Hematopoietic multipotent progenitor cell (in vitro differentiated cells): Measurements from ENCODE around the gene PRRG4. TPM values are rescaled to one million over a fixed set of nuclear protein-coding genes. Genes with fewer than 3 reads are reported as not detected.
"Not testable (repeated sequence)": the region's sequence is repeated elsewhere in the genome, so short reads cannot be mapped to it uniquely, and the experiment has no call there.

Source experiments
- DNase-seq, 3 donors: peaks; one replicate each; pipeline ENCODE4 v3.0.0-alpha.2; 2011 to 2015; ENCODE audit warnings: low read depth in 2 of 3, low spot score in 2 of 3
- total RNA-seq: library from RNA; depleted of rRNA; stranded (reverse); fragments of >200 nt; gene quantifications from one replicate; pipeline ENCODE4 v1.2.3, GENCODE V29; 2012

Gene PRRG4
- total RNA-seq, 1 donor: 1.3 TPM

DNA sequence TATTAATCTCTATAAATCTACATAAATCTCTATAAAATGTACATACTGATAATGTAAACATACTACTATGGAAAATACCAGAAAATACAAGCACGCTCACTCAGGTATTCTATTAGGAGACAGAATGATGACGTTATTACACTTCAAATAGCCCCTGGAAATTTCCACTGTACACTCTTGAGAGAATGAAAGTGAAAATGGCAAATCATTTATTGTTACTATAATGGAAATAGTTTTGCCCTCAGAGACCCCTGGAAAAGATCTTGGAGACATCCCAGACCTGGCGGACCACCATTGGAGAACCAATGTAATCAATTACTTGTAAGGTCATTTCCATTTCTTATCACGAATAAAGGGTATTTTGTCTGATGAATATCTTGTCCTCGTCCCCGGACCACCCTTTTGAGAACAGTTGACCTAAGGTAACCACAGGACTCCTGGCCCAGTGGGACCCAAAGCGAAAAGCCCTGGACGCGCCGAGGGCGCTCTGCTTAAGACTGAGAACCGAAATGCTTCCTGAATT lies 509 bp upstream of the PRRG4 start:
- DNase-seq: peak in 2 of 3 donors; percentile 41 to 65

DNA sequence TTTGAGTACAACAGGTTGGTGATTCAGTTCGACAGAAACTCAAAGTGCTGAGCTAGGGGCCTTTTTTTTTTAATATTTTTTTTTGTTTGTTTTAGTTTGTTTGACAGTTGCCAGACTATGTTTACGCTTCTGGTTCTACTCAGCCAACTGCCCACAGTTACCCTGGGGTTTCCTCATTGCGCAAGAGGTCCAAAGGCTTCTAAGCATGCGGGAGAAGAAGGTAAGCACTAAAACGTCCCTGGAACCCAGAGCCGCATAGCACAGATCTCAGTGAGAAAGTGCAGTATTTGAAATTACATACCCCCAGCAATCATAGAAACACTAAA lies 649 bp downstream of the PRRG4 start:
- DNase-seq: peak in 2 of 3 donors; percentile 26 to 49

DNA sequence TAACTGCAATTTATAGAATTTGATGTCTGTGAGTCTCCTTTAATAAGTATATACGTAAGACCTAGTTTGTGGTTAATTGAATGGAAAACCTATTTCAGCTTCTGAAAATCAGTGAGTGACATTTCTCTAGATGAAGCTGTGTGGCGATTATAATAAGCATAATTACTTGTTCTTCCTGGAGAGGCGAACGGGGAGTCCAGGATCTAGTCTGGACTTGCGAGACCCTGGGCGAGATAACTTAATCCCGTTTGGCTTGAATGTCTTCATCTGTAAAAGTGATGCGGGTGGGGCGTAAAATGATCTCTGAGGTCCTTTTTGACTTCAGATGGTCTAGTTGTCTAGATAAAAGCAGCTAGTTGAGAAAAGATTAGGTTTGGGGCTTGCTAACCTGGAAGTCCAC lies 1.1 kb downstream of the PRRG4 start:
- DNase-seq: no peak

DNA sequence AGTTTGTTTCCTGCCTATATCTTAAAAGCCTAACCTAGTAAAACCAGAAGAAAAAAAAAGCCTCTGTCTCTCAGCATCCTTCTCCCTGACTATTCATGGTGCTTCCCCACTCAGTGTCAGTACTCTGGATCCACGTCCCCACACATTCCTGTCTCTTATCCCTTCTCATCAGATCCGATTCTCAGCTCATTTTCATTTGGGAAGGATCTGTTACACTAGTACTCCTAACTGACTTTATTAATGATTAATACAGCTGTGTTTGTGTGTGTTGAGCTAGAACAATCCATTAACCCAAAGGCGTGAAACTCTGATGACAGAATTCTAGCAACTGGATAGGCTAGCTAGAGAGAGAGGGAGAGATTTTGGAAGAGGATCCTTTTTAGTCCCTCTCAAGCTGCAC lies 1.5 kb downstream of the PRRG4 start:
- no peak for DNase-seq

DNA sequence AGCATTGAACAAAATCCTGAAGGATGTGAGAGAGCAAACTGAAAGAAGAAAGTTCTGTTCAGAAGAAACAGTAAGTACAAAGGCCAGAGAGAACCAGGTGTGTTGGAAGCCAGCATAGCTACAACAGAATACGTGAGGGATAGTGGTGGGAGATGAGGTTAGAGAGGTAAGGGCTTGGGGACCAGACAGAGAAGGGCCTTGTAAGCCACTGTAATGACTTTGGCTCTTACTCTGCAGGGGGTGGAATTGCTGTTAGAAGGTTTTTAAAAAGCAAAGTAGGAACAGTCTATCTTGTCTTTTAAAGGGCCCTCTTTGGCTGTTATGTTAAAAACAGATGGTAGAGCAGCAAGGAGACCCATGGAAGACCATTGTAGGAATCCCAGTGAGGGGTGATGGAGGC lies 4.2 kb downstream of the PRRG4 start:
- no peak for DNase-seq

DNA sequence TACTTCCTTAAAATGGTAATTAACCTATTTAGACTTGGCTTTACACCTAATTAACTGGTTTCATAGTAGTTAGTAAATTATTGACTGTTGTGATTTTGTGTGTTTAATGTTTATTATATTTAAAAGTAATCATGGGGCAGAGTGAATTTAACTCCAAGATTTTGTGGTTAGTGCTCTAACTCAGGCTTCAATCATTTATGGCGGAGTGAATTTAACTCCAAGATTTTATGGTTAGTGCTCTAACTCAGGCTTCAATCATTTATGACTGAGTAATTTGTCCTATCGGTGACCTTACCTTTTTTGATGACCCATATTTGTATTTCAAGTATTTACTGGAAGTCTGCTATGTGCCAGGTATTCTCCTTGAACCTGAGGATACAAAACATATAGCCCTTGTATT lies 7.2 kb downstream of the PRRG4 start:
- no peak for DNase-seq

DNA sequence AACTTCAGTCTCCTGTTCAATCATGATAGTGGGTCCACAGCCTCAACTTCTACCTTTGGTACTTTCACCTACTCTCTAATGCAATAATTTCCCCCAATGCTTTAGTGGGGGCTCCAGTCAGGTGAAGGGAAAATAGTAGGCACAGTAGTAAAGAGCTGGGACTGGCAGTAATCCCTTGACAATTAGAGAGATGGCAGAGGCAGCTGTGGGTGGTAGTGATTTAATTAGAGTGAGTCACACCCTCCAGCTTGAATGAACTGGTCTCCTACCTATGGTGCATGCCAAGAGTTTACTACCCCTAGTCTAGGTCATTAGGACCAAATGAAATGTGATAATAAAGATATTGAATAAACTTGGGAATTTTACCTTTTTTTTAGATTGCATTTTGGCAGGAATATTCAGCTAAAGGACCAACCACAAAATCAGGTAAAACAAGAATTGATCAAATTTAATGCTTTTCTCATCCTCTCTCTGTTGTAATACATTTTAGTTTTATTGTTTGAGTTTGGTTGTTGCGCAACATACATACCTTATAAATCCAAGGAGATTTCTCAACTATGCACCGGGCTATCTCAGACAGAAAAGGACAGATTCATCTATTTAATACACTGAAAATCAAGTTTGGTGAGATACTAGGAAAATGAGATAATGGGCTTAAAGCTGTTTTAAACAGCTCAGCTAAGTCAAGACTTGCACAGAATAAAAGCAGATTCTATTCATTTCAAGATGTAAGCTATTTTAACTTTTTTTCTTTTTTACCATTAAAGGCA lies 9.0 kb downstream of the PRRG4 start:
- DNase-seq: no peak

DNA sequence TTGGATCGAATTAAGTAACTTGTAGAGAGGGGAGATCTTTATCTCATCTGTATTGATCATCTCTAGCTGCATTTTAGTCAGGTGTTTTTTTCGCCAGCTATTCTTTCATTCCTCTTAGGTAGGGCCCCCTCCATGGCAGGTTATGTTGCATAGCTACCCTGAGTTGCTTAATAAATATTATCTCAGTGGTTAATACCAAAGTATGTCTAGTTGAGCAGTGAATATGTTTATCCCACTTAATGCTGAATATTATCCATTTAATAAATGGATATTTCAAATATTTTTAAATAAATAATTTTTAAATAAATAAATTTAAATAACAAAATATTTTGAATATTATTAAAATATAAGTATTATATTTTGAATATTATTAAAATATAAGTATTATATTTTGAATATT lies 9.6 kb downstream of the PRRG4 start:
- DNase-seq: no peak

DNA sequence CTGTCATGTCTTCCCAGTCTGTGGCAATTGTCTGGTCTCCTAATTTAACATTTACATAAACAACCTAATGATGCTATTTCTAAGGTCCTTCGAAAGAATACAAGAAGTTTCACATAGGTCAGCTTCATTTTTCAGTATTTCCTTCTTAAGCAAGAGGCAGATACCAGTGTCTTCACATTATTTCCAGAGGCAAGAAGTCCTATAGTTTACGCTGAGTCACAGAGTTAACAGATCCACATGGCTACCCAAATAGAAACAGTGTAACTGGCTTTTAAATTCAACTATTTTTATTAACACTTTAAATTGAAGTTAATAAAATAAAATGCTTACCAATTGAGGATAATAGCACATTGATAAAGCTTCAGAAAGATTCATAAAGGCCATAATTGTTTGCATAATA lies 10.9 kb downstream of the PRRG4 start:
- DNase-seq: no peak

DNA sequence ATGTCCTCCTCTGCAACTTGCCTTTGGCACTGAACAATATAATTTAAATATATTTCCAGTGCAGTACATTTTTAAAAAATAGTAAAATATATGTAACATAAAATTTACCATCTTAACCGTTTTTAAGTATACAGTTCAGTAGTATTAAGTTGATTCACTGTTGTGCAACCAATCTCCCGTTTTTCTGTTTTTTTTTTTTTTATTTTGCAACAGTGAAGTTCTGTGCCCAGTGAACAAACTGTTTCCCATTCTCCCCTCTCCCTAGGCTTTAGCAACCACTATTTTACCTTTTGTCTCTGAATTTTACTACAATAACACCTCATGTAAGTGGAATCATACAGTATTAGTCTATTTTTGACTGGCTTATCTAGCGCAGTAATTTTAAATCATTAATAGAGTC lies 13.8 kb downstream of the PRRG4 start:
- no peak for DNase-seq

DNA sequence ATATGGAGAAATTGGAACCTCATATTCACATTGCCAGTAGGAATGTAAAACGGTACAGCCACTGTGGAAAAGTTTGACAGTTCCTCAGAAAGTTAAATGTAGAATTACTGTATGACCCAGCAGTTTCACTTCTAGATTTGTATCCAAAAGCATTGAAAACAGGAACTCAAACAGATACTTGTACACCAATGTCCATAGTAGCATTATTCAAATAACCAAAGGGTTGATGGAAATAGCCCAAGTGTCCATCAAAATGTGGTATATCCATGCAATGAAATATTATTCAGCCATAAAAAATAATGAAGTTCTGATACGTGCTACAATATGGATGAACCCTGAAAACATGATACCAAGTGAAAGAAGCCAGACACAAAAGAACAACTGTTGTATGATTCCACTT lies 17.8 kb downstream of the PRRG4 start:
- DNase-seq: no peak

DNA sequence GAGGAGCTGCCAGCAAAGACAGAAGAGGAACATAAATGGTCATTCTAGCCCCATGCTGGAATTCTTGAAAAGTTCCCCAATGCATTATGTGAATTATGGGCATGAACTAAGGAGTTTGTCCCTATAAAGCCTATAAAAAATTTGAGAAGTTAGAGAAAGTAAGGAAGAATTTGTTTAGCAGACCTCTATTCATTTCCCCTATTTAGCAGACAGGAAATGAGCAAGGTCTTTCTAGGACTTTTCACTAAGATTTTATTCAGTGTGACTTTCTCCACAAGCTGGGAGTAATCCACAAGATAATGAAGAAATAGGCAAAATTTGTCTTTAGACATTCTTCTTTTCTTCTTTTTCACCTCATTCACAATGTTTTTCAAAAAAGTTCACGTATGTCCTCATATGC lies 20.0 kb downstream of the PRRG4 start:
- peak in 1 of 3 donors; percentile 3 for DNase-seq

DNA sequence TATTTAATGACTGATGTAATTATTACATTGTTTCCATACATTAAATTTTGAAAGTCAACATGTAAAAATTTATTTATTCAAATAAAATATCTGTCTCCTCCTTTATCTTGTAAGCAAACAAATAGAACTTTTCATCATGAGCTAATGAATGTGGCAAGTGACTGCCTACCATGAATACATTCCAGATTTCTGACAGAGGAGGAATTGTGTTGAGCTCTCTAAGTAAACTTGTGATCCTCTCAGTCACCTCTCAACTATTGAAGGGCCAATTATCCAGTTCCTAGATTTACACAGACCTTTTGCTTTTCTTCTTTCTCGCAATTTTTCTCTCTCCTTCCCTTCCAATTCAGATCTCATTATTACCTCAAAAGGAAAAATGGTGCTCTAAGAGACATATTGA lies 21.5 kb downstream of the PRRG4 start:
- no peak for DNase-seq

DNA sequence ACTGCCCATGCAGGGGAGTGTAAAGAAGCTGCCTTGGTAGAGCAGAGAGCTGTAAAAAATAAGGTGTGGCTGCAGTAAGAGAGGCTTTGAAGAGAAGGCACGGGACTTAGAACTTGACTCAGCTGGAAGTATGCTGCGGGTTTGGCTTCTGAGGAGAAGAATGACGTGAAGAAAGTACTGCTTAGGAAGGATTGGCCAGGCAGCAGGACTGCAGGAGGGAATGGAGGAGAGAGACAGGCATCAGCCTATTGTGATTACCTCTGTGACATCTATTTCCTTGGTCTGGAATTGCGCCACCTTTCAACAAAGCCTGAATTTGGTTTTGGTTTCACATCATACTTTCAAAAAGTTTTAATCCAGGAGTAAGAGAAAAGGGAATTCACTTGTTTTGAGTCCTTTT lies 22.5 kb downstream of the PRRG4 start:
- no peak for DNase-seq

DNA sequence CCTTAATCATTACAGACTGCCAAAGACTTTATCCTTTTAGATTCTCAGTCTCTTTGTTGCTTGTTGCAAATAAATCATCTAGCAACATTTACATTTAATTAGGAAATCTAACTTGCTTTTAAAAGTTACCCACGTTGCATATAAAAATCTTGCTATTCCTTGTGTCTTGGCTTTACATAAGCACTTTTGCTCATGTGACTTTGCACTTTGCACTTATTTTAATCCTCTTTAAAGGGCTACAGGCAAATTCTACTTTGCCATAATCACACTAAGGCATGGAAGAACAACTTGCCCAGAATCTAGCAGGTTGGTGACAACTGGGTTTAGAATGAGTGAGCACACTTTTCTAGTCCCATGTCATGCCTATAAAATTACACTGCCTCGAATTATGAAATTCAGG lies 25.9 kb downstream of the PRRG4 start:
- no peak for DNase-seq

DNA sequence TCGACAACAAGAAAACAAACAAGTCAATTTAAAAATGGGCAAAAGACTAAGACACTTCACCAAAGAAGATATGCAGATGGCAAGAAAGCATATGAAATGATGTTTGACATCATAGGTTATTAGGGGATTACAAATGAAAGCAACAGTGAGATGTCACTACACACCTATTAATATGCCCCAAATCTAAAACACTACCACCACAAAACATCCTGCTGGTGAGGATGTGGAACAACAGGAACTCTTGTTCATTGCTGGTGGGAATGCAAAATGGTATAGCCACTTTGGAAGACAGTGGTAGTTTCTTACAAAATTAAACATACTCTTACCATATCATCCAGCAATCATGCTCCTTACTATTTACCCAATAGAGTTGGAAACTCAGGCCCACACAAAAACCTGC lies 29.0 kb downstream of the PRRG4 start:
- peak in 1 of 3 donors; percentile 8 for DNase-seq

DNA sequence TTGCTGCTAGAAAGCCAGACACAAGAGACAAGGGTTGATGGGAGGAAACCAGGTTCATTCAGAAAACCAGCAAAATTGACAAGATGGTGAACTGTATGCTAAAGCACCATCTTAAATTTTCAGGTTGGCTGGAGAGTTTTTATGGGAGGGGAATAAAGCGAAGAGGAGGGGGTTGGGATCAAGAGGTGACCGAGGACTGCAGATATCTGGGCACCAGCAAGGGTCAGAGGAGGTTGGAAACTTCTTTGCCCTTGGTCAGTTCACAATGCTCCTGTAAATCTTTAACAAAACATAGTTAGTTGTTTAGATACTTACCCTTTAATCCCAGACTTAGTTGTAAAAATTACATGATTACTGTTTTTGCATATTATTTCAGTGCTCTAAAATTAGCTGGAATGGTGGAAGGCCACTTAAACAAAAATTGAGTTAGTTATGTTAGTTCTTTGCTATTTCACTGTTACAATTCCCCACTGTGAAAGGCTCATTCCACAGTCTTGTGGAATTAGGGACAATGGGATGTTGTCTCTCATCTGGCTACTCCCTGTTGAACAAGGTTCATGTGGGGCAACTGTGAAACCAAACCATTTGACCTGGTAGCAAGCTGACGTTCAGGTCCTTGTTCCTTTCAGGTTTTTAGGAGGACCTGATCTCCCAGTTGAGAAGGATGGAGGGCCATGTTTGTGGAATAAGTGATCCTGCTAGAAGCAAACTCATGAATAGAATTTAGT lies 32.3 kb downstream of the PRRG4 start:
- no peak for DNase-seq

DNA sequence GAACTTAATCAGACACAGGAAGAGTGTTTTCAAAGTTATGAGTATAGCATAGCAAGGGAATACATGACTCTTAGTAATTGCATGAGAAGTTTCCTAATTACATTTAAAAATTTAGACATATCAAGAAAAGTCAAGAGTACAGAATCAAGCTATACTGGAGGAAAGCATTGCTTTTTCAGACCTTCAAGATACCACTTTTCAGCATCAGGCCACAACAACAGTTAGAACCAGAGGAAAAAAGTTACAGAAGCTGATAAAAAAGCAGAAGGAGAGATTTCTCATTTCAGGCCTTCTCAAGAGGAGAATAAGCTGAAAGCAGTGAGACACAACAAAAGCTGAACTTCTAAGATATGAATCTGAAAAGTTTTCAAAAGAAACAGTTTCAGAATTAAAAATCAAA lies 34.8 kb downstream of the PRRG4 start:
- DNase-seq: no peak

DNA sequence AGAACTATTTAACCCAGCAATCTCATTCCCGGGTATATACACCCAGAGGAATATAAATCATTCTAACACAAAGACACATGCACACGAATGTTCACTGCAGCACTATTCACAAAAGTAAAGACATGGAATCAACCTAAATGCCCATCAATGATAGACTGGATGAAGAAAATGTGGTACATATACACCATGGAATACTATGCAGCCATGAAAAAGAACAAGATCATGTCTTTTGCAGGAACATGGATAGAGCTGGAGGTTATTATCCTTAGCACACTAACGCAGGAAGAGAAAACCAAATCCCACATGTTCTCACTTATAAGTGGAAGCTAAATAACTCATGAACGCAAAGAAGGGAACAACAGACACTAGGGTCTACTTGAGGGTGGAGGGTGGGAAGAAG lies 39.0 kb downstream of the PRRG4 start:
- not testable (repeated sequence) for DNase-seq

DNA sequence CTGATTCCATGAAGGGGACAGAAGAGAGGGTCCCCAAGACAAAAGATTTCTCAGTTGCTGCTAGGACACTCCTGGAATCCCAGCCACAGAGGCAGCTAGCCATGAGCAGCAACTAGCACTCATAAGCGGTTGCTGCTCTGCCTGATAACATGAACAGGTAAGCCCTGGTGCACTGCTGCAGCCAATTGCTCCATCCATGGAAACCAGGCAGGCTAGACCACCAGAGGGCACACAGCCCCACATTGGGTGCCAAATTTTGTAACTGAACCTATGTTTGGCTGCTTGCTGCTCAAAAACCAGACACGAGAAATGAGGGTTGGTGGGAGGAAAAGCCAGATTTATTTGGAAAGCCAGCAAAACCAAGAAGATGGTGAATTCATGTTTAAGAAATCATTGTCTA lies 40.9 kb downstream of the PRRG4 start:
- peak in 2 of 3 donors; percentile 35 to 57 for DNase-seq

DNA sequence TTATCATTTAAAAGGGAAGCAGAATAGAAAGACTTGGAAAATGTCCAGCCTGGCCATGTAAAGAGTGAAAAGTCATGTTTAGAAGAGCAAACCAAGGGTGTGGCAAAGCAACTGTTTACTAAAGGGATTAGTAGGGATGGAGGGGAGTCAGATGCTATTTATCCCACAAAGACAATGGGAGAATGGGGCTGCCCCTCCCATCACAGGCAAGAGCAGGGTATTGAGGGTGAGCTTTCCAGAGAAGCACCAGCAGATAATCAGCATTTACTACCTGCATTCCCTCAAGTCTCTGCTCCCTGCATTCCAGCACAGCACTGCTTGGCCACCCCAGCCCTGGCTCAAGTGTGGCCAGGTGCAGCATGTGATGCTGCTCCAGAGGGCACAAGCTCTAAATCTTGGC lies 44.4 kb downstream of the PRRG4 start:
- DNase-seq: no peak

DNA sequence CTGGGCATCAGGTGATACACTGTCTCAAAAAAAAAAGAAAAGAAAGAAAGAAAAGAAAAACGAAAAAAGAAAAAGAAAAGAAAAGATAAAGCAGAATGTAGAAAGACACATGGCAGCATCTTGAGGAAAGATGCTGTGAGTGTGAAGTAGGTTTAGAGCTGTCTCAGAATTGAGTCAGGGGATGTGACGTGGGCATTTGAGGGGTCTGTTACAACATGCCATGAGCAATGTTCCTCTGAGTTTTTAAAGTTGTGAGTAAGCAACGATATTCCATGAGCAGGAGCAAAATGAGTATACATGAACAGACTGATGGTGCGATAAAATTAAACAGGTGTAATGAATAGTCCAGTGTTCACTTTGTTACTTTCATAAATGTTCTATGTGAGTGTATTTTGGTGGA lies 51.6 kb downstream of the PRRG4 start:
- no peak for DNase-seq
